HG02610 (cell line): ENCODE measurements around the gene SPOCK1.

Experiments
- ATAC-seq: cut with Tn5 transposase; IDR thresholded peaks from one replicate; pipeline ENCODE4 v1.9.1; 2021; ENCODE audit warnings: mild to moderate bottlenecking, moderate library complexity; ENCODE audit not compliant: unreplicated experiment

SPOCK1 gene

GRCh38 chr5:137176609-137177008 is 322.5 kb downstream of the SPOCK1 start:
- no peak for ATAC-seq

- ATAC-seq, result no peak
Observed at GRCh38 chr5:137176126-137176525, 323.0 kb downstream of the SPOCK1 start.

DNA sequence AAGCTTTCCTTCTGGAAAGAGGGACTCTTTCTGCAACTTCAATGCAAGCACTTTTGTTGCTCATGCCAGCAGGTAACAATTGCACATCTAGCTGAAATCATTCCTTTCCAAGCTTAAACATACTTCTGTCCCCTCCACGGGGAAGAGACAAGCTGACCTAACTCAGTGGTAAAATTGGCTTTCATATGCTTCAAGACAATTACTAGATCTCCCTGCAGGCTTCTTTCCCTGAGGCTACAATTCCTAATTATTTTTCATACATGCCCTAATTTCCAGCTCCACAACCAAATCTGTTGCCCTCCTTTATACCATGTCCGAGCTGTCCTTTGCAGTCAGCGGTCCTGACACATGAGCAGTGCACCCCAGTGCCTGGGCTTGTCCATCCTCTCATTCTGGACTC is 324.9 kb downstream of the SPOCK1 start:
- no peak for ATAC-seq

GRCh38 chr5:137172258-137172657 is 326.9 kb downstream of the SPOCK1 start:
- ATAC-seq, result no peak

- ATAC-seq, result no peak
Observed at GRCh38 chr5:137167187-137167586, 331.9 kb downstream of the SPOCK1 start.

DNA sequence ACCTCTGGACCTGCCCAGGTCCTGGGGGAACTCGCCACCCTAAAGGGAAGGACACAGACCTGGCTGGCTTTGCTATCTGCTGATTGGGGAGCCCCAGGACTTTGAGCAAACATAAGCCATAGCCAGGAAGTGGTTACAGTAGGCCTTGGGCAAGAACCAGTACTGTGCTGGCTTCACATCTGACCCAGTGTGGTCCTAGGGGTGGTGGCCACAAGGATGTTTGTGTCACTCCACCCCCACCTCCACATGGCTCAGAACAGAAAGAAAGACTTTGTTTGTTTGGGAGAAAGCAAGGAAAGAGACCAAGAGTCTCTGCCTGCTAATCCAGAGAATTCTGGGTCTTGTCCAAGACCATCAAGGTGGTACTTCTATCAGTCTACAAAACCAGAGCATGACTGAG is 334.2 kb downstream of the SPOCK1 start:
- no peak for ATAC-seq

DNA sequence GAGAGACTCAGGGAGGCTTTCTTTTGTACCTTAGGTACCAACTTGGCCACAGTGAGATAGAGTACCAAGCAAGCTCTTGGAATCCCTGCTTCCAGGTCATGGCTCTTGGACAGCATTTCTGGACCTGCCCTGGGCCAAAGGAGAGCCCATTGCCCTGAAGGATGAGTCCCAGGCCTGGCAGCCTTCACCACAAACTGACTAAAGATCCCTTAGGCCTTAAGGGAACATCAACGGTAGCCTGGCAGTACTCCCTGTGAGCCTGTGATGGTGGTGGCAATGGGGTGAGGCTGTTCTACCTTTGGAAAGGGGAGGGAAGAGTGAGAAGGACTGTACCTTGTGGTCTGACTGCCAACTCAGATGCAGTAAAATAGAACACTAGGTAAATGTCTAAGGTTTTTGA is 334.6 kb downstream of the SPOCK1 start:
- no peak for ATAC-seq

DNA sequence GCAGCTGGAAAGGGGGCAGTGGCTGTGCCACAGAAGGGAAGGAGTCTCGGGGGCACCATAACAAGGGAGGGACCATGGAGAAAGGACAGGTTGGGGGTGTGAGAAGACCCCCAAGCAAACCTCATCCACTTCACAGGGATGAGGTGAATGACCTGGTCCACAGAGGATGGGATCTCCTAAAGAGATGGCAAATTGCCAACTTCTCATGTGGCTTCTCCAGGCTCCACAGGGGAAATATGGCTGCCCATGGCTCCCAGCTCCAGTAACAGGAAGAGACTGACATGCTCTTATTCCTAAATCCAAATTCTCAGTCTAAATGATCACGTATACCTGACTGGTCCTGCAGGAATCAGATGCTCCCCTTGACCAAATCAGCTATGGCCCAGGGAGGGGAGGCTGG is 340.4 kb downstream of the SPOCK1 start:
- no peak for ATAC-seq

GRCh38 chr5:137156180-137156579 is 342.9 kb downstream of the SPOCK1 start:
- no peak for ATAC-seq

GRCh38 chr5:137155261-137156000 is 343.7 kb downstream of the SPOCK1 start:
- ATAC-seq, result no peak

GRCh38 chr5:137152616-137153015 is 346.5 kb downstream of the SPOCK1 start:
- no peak for ATAC-seq

- ATAC-seq, result no peak
Observed at GRCh38 chr5:137148655-137149054, 350.5 kb downstream of the SPOCK1 start.

- no peak for ATAC-seq
Observed at GRCh38 chr5:137148159-137148558, 351.0 kb downstream of the SPOCK1 start.

- ATAC-seq, result no peak
Observed at GRCh38 chr5:137147346-137147745, 351.8 kb downstream of the SPOCK1 start.

- no peak for ATAC-seq
Observed at GRCh38 chr5:137146402-137146890, 352.7 kb downstream of the SPOCK1 start.

DNA sequence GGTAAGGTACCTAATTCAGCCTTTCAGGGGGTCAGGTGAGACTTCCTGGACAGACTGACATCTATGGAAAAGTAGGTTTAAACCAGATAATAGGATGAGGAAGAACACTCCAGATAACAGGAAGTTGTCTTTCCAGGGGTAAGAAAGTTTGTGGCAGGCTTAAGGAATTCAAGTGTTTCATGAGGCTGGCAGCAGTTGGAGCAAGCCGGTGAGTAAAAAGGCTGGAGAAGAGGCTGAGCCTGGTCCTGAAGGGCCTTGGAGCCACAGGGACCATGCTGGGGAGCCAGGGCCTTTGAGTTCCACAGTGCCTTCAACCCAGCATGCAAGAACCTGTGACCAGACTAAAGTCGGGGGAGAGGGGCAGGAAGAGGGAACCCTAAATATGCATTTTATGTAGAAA is 353.4 kb downstream of the SPOCK1 start:
- no peak for ATAC-seq

DNA sequence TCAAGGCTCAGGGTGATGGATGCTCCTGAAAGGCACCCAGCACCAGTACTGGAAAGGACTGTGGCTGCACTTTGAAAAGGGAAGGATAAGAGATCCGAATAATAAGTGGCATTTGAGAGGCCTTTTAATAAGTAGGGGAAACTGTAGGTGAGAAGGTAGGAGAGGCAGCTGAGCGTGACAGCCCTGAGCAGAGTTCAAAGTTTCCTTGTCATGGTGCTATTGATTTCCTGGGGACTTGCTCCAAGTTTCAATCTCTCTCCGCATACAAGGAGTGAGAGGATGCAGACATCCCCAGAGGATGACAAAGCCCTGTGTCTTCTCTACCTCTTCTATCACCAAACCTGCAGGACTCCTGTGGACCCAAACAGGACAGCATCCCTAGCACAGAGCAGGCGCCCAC is 354.5 kb downstream of the SPOCK1 start:
- ATAC-seq, result no peak

GRCh38 chr5:137142764-137143605 is 356.1 kb downstream of the SPOCK1 start:
- peak; percentile 64 for ATAC-seq

DNA sequence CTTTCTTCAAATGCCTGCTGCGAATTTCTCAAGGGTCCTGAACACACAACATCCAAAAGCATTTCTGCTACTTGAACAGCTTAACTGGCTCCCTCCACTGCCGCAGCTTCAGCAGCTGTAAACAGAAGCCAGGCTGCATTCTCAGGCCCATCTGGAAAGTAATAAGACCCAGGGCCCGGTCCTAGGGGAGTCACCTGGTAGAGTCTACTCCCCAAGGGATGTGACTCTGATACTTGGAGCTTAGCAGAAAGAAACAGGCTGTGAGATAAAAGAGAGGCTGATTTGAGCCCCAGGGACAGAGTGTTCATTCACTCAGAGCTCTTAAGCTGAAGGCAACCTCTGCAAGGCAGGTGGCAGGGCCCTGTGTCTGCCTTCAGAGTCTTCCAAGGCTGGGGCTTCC is 356.8 kb downstream of the SPOCK1 start:
- ATAC-seq, result peak; percentile 30

- no peak for ATAC-seq
Observed at GRCh38 chr5:137141779-137142178, 357.3 kb downstream of the SPOCK1 start.

- ATAC-seq, result no peak
Observed at GRCh38 chr5:137136991-137137632, 362.0 kb downstream of the SPOCK1 start.
